Bronchial epithelial cell (primary cell): ENCODE measurements around the gene POMT1. TPM values are rescaled to one million over a fixed set of nuclear protein-coding genes. Genes with fewer than 3 reads are reported as not detected.
"Not testable (repeated sequence)": the region's sequence is repeated elsewhere in the genome, so short reads cannot be mapped to it uniquely, and the experiment has no call there.

Experiments
- DNase-seq: peaks from one replicate; pipeline ENCODE4 v3.0.0-alpha.2; 2010; ENCODE audit warnings: low read depth
- FAIRE-seq: peaks from 2 replicates; lab custom pipeline; 2011; peaks lifted over from hg19 to GRCh38; lab: Jason Lieb, UNC
- H3K27me3 ChIP-seq: 2 replicates; pipeline ENCODE4 v1.5.1; 2011; ENCODE audit warnings: low read length; ENCODE audit not compliant: control insufficient read depth, insufficient read depth
- H3K36me3 ChIP-seq: 2 replicates; pipeline ENCODE4 v1.5.1; 2011; ENCODE audit warnings: low read length; ENCODE audit not compliant: control insufficient read depth, insufficient read depth
- H3K4me3 ChIP-seq: 2 replicates; pipeline ENCODE4 v1.5.1; 2011; ENCODE audit warnings: mild to moderate bottlenecking, low read depth, low read length, control low read depth
- total RNA-seq: library from RNA; depleted of rRNA; stranded (reverse); fragments of >200 nt; gene quantifications from 2 replicates; pipeline ENCODE4 v1.2.1, GENCODE V29; 2014
- TF ChIP-seq, protein P1 (sequence below): IDR thresholded peaks from 2 replicates; pipeline ENCODE4 v1.5.1; 2011; ENCODE audit warnings: mild to moderate bottlenecking, moderate library complexity, low read length, control low read depth, inconsistent platforms; ENCODE audit not compliant: insufficient read depth, severe bottlenecking

The POMT1 gene
- total RNA-seq, 1 donor from 2014 or later: 13.7 TPM

GRCh38 chr9:131511880-131512279, 9.2 kb downstream of the POMT1 start:
- TF ChIP-seq, protein P1, sequence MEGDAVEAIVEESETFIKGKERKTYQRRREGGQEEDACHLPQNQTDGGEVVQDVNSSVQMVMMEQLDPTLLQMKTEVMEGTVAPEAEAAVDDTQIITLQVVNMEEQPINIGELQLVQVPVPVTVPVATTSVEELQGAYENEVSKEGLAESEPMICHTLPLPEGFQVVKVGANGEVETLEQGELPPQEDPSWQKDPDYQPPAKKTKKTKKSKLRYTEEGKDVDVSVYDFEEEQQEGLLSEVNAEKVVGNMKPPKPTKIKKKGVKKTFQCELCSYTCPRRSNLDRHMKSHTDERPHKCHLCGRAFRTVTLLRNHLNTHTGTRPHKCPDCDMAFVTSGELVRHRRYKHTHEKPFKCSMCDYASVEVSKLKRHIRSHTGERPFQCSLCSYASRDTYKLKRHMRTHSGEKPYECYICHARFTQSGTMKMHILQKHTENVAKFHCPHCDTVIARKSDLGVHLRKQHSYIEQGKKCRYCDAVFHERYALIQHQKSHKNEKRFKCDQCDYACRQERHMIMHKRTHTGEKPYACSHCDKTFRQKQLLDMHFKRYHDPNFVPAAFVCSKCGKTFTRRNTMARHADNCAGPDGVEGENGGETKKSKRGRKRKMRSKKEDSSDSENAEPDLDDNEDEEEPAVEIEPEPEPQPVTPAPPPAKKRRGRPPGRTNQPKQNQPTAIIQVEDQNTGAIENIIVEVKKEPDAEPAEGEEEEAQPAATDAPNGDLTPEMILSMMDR: no peak
- DNase-seq (no peak), FAIRE-seq (no peak)
- Histone ChIP-seq H3K4me3 (no peak overlapping the region), H3K36me3 (peaks cover 31% of the 10 kb centered on the region), H3K27me3 (no peaks in the 10 kb centered on the region)

- no peak for DNase-seq
- H3K36me3 ChIP-seq: peaks cover 26% of the 10 kb centered on the region
- FAIRE-seq: no peak
- TF ChIP-seq, protein P1: no peak
- no peak overlapping the region for H3K4me3 ChIP-seq
- H3K27me3 ChIP-seq: no peaks in the 10 kb centered on the region
Measured at GRCh38 chr9:131513177-131513576, 10.5 kb downstream of the POMT1 start.

DNA sequence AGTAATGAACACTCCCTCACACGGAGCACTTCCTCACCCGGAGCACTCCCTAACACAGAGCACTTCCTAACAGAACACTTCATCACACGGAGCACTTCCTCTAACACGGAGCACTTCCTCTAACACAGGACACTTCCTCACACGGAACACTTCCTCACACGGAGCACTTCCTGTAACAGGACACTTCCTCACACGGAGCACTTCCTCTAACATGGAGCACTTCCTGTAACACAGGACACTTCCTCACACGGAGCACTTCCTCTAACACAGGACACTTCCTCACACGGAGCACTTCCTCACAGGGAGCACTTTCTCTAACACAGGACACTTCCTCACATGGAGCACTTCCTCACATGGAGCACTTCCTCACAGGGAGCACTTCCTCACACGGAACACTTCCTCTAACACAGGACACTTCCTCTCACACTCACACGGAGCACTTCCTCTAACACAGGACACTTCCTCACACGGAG, 12.9 kb downstream of the POMT1 start:
- H3K4me3 ChIP-seq, FAIRE-seq, H3K27me3 ChIP-seq, DNase-seq: not testable (repeated sequence)
- peaks cover 34% of the 10 kb centered on the region for H3K36me3 ChIP-seq

- TF ChIP-seq, protein P1: no peak
- no peak for DNase-seq
- FAIRE-seq: peak; percentile 100
- H3K4me3 ChIP-seq: no peak overlapping the region
- peaks cover 31% of the 10 kb centered on the region for H3K36me3 ChIP-seq
- H3K27me3 ChIP-seq: no peaks in the 10 kb centered on the region
Measured at GRCh38 chr9:131516100-131516499, 13.4 kb downstream of the POMT1 start.

- peak; percentile 90 for FAIRE-seq
- peaks cover 27% of the 10 kb centered on the region for H3K36me3 ChIP-seq
Measured at GRCh38 chr9:131516930-131517329, 14.2 kb downstream of the POMT1 start.

GRCh38 chr9:131517761-131518190, 15.1 kb downstream of the POMT1 start:
- no peak overlapping the region for H3K4me3 ChIP-seq
- FAIRE-seq (no peak), DNase-seq (no peak)
- no peaks in the 10 kb centered on the region for H3K27me3 ChIP-seq
- peaks cover 31% of the 10 kb centered on the region for H3K36me3 ChIP-seq
- TF ChIP-seq, protein P1: no peak

More at GRCh38 chr9:131516930-131517329, 14.2 kb downstream of the POMT1 start:
- H3K4me3 ChIP-seq: no peak overlapping the region
- no peak for DNase-seq
- TF ChIP-seq, protein P1: no peak
- no peaks in the 10 kb centered on the region for H3K27me3 ChIP-seq
